Measurements from ENCODE around the gene UBE4A.

GRCh38 chr11:118436639-118437207 is 77.3 kb downstream of the UBE4A start:
- TF ChIP-seq CTCF (conservative IDR thresholded peaks at IDR 0.05 in 1 of 2, IDR thresholded peaks at IDR 0.05 in 1 of 2; ENCODE audit: low read depth in 1 of 2, low read length in 2 of 2) (no peak), EZH2 (IDR thresholded peaks at IDR 0.05; ENCODE audit: low read length, missing control alignments) (no peak)

Measured in fibroblast of lung (primary cell).